H1 (cell line): ENCODE measurements around the gene LRRIQ4. TPM values are rescaled to one million over a fixed set of nuclear protein-coding genes. Genes with fewer than 3 reads are reported as not detected.

Experiments used
- CTCF ChIA-PET: fragments of 300-600 bp; sonication (Branson Sonifier 250); formaldehyde crosslinking; loops from one replicate; lab custom pipeline; 2021; ENCODE audit not compliant: partially characterized antibody; lab: Charles Lee
- POLR2A ChIA-PET: fragments of 300-600 bp; sonication (Branson Sonifier 250); formaldehyde crosslinking; loops from one replicate; lab custom pipeline; 2021; ENCODE audit warnings: inconsistent platforms; ENCODE audit not compliant: partially characterized antibody; lab: Charles Lee
- DNase-seq, 2 experiments: peaks; one replicate each; pipeline versions ENCODE4 v3.0.0 to v3.0.0-alpha.2; 2010 to 2022; ENCODE audit warnings: low spot score in 2 of 2, low read depth in 1 of 2, mixed read lengths in 1 of 2
- FAIRE-seq: peaks from 2 replicates; lab custom pipeline; 2011; peaks lifted over from hg19 to GRCh38; lab: Jason Lieb, UNC
- H2AFZ ChIP-seq: 2 replicates; pipeline ENCODE4 v1.8.1; 2012; ENCODE audit warnings: low read length, inconsistent platforms
- H2AK5ac ChIP-seq: 2 replicates; pipeline ENCODE4 v1.6.1; 2013; ENCODE audit warnings: low read depth, low read length
- H2BK120ac ChIP-seq: replicated peaks from 2 replicates; pipeline ENCODE3; 2013; ENCODE audit warnings: low read depth, low read length, inconsistent platforms
- H2BK12ac ChIP-seq: 2 replicates; pipeline ENCODE4 v1.6.1; 2013; ENCODE audit warnings: low read depth, low read length
- H2BK15ac ChIP-seq: 2 replicates; pipeline ENCODE4 v1.6.1; 2013; ENCODE audit warnings: low read length
- H2BK20ac ChIP-seq: 2 replicates; pipeline ENCODE4 v1.6.1; 2013; ENCODE audit warnings: low read length
- H2BK5ac ChIP-seq: 2 replicates; pipeline ENCODE4 v1.6.1; 2013; ENCODE audit warnings: low read depth, low read length
- H3K14ac ChIP-seq: 2 replicates; pipeline ENCODE4 v1.6.1; 2013; ENCODE audit warnings: inconsistent platforms; ENCODE audit not compliant: insufficient read length
- H3K18ac ChIP-seq: 2 replicates; pipeline ENCODE4 v1.6.1; 2013; ENCODE audit warnings: low read length; ENCODE audit errors: extremely low read depth
- H3K23ac ChIP-seq: 2 replicates; pipeline ENCODE4 v1.6.1; 2013; ENCODE audit warnings: inconsistent platforms; ENCODE audit not compliant: insufficient read length
- H3K23me2 ChIP-seq: 2 replicates; pipeline ENCODE4 v1.6.1; 2013; ENCODE audit warnings: low read depth, low read length
- H3K27ac ChIP-seq: 2 replicates; pipeline ENCODE4 v1.6.1; 2011; ENCODE audit warnings: low read depth, low read length, inconsistent platforms
- H3K27me3 ChIP-seq, 4 experiments: replicated peaks in 1 of 4; 1 replicate in 1 of 4; 2 replicates in 3 of 4; pipeline versions ENCODE4 v1.6.1 to v1.8.1; 2011 to 2013; ENCODE audit warnings: low read length in 3 of 4, mild to moderate bottlenecking in 3 of 4, inconsistent platforms in 2 of 4, mixed read lengths in 2 of 4, moderate library complexity in 1 of 4; ENCODE audit not compliant: control insufficient read depth in 3 of 4, insufficient read depth in 3 of 4; ENCODE audit errors: extremely low read depth in 1 of 4
- H3K36me3 ChIP-seq, 4 experiments: 2 replicates each; pipeline versions ENCODE4 v1.6.1 to v1.8.1; 2011 to 2013; ENCODE audit warnings: mild to moderate bottlenecking in 4 of 4, low read length in 3 of 4, moderate library complexity in 2 of 4, control low read depth in 1 of 4, inconsistent platforms in 1 of 4; ENCODE audit not compliant: insufficient read depth in 4 of 4, control insufficient read depth in 2 of 4
- H3K4ac ChIP-seq: replicated peaks from 2 replicates; pipeline ENCODE3; 2013; ENCODE audit warnings: low read length, low read depth, mixed read lengths, inconsistent platforms; ENCODE audit not compliant: insufficient read length
- H3K4me1 ChIP-seq, 4 experiments: replicated peaks in 1 of 4; 1 replicate in 1 of 4; 2 replicates in 3 of 4; pipeline versions ENCODE4 v1.6.1 to v1.8.1; 2011 to 2013; ENCODE audit warnings: low read length in 3 of 4, inconsistent platforms in 2 of 4, mixed read lengths in 1 of 4; ENCODE audit not compliant: insufficient read depth in 4 of 4, control insufficient read depth in 3 of 4
- H3K4me2 ChIP-seq, 2 experiments: 2 replicates each; pipeline versions ENCODE4 v1.6.1 to v1.8.1; 2011 to 2013; ENCODE audit warnings: low read depth in 2 of 2, low read length in 2 of 2, control low read depth in 1 of 2, inconsistent platforms in 1 of 2, mild to moderate bottlenecking in 1 of 2; ENCODE audit not compliant: insufficient read depth in 1 of 2
- H3K4me3 ChIP-seq, 4 experiments: fragments of 200-600, 300-600 bp in 1 of 4; sonication (generic), shearing (Covaris generic), sonication (Bioruptor Twin) in 1 of 4; 2 replicates each; pipeline versions ENCODE4 v1.5.1 to v1.8.1; 2011 to 2016; ENCODE audit warnings: low read length in 4 of 4, low read depth in 3 of 4, control low read depth in 2 of 4, inconsistent platforms in 2 of 4, mild to moderate bottlenecking in 2 of 4, mixed read lengths in 1 of 4, moderate library complexity in 1 of 4; ENCODE audit not compliant: insufficient read depth in 2 of 4; ENCODE audit errors: extremely low read depth in 1 of 4
- H3K56ac ChIP-seq: replicated peaks from 2 replicates; pipeline ENCODE3; 2013; ENCODE audit warnings: low read depth, mild to moderate bottlenecking, mixed read lengths, low read length, inconsistent platforms; ENCODE audit not compliant: insufficient read length
- H3K79me1 ChIP-seq: 2 replicates; pipeline ENCODE4 v1.6.1; 2013; ENCODE audit warnings: low read depth, low read length, control low read depth
- H3K79me2 ChIP-seq, 2 experiments: 2 replicates each; pipeline versions ENCODE4 v1.6.1 to v1.8.1; 2012 to 2013; ENCODE audit warnings: low read length in 2 of 2, mild to moderate bottlenecking in 2 of 2, inconsistent platforms in 1 of 2; ENCODE audit not compliant: insufficient read depth in 2 of 2, control insufficient read depth in 1 of 2
- H3K9ac ChIP-seq, 4 experiments: replicated peaks in 1 of 4; 1 replicate in 1 of 4; 2 replicates in 3 of 4; pipeline versions ENCODE4 v1.6.1 to v1.8.1; 2011 to 2013; ENCODE audit warnings: low read depth in 3 of 4, low read length in 3 of 4, control low read depth in 2 of 4, mild to moderate bottlenecking in 2 of 4, moderate library complexity in 2 of 4, inconsistent platforms in 1 of 4; ENCODE audit errors: extremely low read depth in 1 of 4
- H3K9me3 ChIP-seq, 2 experiments: 2 replicates each; pipeline versions ENCODE4 v1.6.1 to v1.8.1; 2012 to 2013; ENCODE audit warnings: mild to moderate bottlenecking in 2 of 2, moderate library complexity in 2 of 2, control low read depth in 1 of 2, inconsistent platforms in 1 of 2, low read depth in 1 of 2, low read length in 1 of 2, mixed read lengths in 1 of 2; ENCODE audit not compliant: insufficient read depth in 2 of 2
- H4K20me1 ChIP-seq, 2 experiments: replicated peaks in 1 of 2; 2 replicates each; pipeline versions ENCODE3 to v1.8.1; 2011 to 2013; ENCODE audit warnings: inconsistent platforms in 2 of 2, low read length in 2 of 2, mild to moderate bottlenecking in 1 of 2; ENCODE audit not compliant: insufficient read depth in 2 of 2, control insufficient read depth in 1 of 2
- H4K5ac ChIP-seq: 2 replicates; pipeline ENCODE4 v1.6.1; 2013; ENCODE audit warnings: low read length, low read depth, mixed read lengths, inconsistent platforms; ENCODE audit not compliant: insufficient read length
- H4K8ac ChIP-seq: 2 replicates; pipeline ENCODE4 v1.8.0; 2013; ENCODE audit warnings: mild to moderate bottlenecking, moderate library complexity, low read length, inconsistent platforms; ENCODE audit not compliant: insufficient read depth; ENCODE audit errors: extremely low read depth
- H4K91ac ChIP-seq: replicated peaks from 2 replicates; pipeline ENCODE3; 2013; ENCODE audit warnings: low read length, mixed read lengths, inconsistent platforms; ENCODE audit not compliant: insufficient read length
- NRF1 ChIP-seq: IDR thresholded peaks from 2 replicates; pipeline ENCODE4 v1.6.1; 2011; ENCODE audit warnings: mild to moderate bottlenecking, low read depth, low read length, improper control_type of control experiment
- WGBS, 2 experiments: shearing (Covaris generic) in 1 of 2; methylation state at CpG; one replicate each; pipeline versions ENCODE4 v1.1.6 to v1.1.7; 2013 to 2015; ENCODE audit warnings: low lambda C conversion rate in 2 of 2, mixed read lengths in 2 of 2, inconsistent platforms in 1 of 2, low coverage in 1 of 2, missing lambda C conversion rate in 1 of 2; ENCODE audit not compliant: insufficient replicate concordance in 2 of 2, insufficient coverage in 1 of 2, insufficient read length in 1 of 2; ENCODE audit errors: extremely low coverage in 1 of 2, missing lambda C conversion rate in 1 of 2; 5-methylcytosine and 5-hydroxymethylcytosine counted together
- polyA plus RNA-seq, 7 experiments: library from polyadenylated mRNA; depleted of rRNA in 3 of 7; stranded (reverse) in 5 of 7; unstranded in 2 of 7; fragments of >200 nt in 5 of 7; fragments of 200-250 nt in 2 of 7; gene quantifications; 1 replicate in 5 of 7; 2 replicates in 1 of 7; 4 replicates in 1 of 7; pipeline versions ENCODE4 v1.2.1 to v1.2.3, GENCODE V29; 2011 to 2013; ENCODE audit warnings: missing spikeins in 2 of 7, mixed read lengths in 2 of 7
- total RNA-seq: library from RNA; stranded (reverse); fragmentation: NEBNext Ultra II Directional; extraction: Animal tissue kit (Norgen Biotek cat#: 25700); gene quantifications from 2 replicates; pipeline ENCODE4 v1.2.1, GENCODE V29; 2021

The LRRIQ4 gene
- total and polyA plus RNA-seq, 2 of the 8 experiments (the other 6 are each of a cell fraction or from before 2014, with no cell fraction given): 0.08 TPM; not detected in 1

- ChIA-PET CTCF (interaction anchor here (1.1 to 1.5 kb wide), 3 partner anchors 7 to 150 kb away, joined by 4 to 6 read pairs (median 4); partner anchors contain the start of gene SEC62), POLR2A (interaction anchor here (1.1 kb wide), 1 partner anchor 171 kb away, joined by 3 read pairs; no protein-coding TSS in a partner anchor)
- no peaks in the 10 kb centered on the region for H3K23me2 ChIP-seq
- H2BK5ac ChIP-seq: no peak within 1 kb of the TSS
- no peak within 1 kb of the TSS for H2AK5ac ChIP-seq
- 0 out of 2 replicates have a peak within 1 kb of the TSS, but pooled peaks have one; percentile 19 for H2AFZ ChIP-seq
- H3K14ac ChIP-seq: no peak within 1 kb of the TSS
- H3K36me3 ChIP-seq: no peaks in the 10 kb centered on the region
- no peak within 1 kb of the TSS for H3K23ac ChIP-seq
- H4K8ac ChIP-seq: no peak within 1 kb of the TSS
- H3K4me2 ChIP-seq: no peak within 1 kb of the TSS
- H3K4me3 ChIP-seq: no peak within 1 kb of the TSS
- no peak within 1 kb of the TSS; a peak in 1 of 7 replicates for H3K9ac ChIP-seq
- no peaks in the 10 kb centered on the region for H4K20me1 ChIP-seq
- no peak within 1 kb of the TSS for H2BK120ac ChIP-seq
- H3K27ac ChIP-seq: no peak within 1 kb of the TSS
- peaks cover 0 to 2% (median 0%) of the 10 kb centered on the region in 4 experiments; a peak in 1 of 7 replicates for H3K4me1 ChIP-seq
- H4K91ac ChIP-seq: no peak within 1 kb of the TSS
- no peak within 1 kb of the TSS for H3K4ac ChIP-seq
- no peaks in the 10 kb centered on the region for H3K27me3 ChIP-seq
- no peak within 1 kb of the TSS for H2BK15ac ChIP-seq
- no peaks in the 10 kb centered on the region for H3K79me2 ChIP-seq
- no peak within 1 kb of the TSS for H2BK20ac ChIP-seq
- WGBS, 2 experiments: 76% methylated on average over 2 of the region's 2 CpGs; no CpG with 5 or more reads in 1 of the 2 experiments
- DNase-seq (no peak), FAIRE-seq (no peak)
- no peaks in the 10 kb centered on the region for H3K79me1 ChIP-seq
- no peak within 1 kb of the TSS for H3K56ac ChIP-seq
- no peak within 1 kb of the TSS for H2BK12ac ChIP-seq
- H4K5ac ChIP-seq: no peak within 1 kb of the TSS
- TF ChIP-seq NRF1: no peak
- H3K9me3 ChIP-seq: no peaks in the 10 kb centered on the region
- H3K18ac ChIP-seq: no peak within 1 kb of the TSS
Observed at GRCh38 chr3:169869484-169870220, 57.0 kb downstream of the LRRIQ4 start, which contains the start of gene LRRC31. Gene LRRC31, minus strand, starts transcription at chr3:169869935. Its CDS starts 128 bp downstream, at chr3:169869807.
